Panc1 (cell line): ENCODE measurements around the gene RNF227. TPM values are rescaled to one million over a fixed set of nuclear protein-coding genes. Genes with fewer than 3 reads are reported as not detected.

Source experiments
- ATAC-seq: fragments of 200-7000 bp; cut with Tn5 transposase; 2 replicates; pipeline ENCODE4 v1.9.1; 2020; ENCODE audit warnings: mild to moderate bottlenecking, moderate library complexity
- BruUV-seq: library from RNA; stranded (reverse); fragments of 400-500 nt; replicated peaks from 2 replicates; lab custom pipeline; 2021; lab: Mats Ljungman, UMichigan
- CTCF ChIA-PET: fragments of 300-600 bp; sonication (Branson Sonifier 250); formaldehyde crosslinking; loops from one replicate; lab custom pipeline; 2022; ENCODE audit warnings: antibody characterized with exemption; lab: Charles Lee
- POLR2A ChIA-PET: fragments of 300-600 bp; sonication (Branson Sonifier 250); formaldehyde crosslinking; loops from one replicate; lab custom pipeline; 2022; ENCODE audit warnings: antibody characterized with exemption; lab: Charles Lee
- DNase-seq: peaks from one replicate; pipeline ENCODE4 v3.0.0-alpha.2; 2010; ENCODE audit warnings: low read depth, low spot score
- H3K27ac ChIP-seq: 2 replicates; pipeline ENCODE4 v1.5.1; 2011; ENCODE audit warnings: mild to moderate bottlenecking, low read length, inconsistent platforms
- H3K27me3 ChIP-seq: fragments of 200-500 bp; sonication (Bioruptor generic); 2 replicates; pipeline ENCODE4 v1.6.0; 2014; ENCODE audit warnings: low read length, inconsistent platforms; ENCODE audit not compliant: control insufficient read depth, insufficient read depth
- H3K36me3 ChIP-seq: fragments of 200-500 bp; sonication (Bioruptor generic); 2 replicates; pipeline ENCODE4 v1.5.1; 2014; ENCODE audit warnings: inconsistent platforms, mild to moderate bottlenecking, low read length, moderate library complexity; ENCODE audit not compliant: control insufficient read depth, insufficient read depth
- H3K4me1 ChIP-seq: 2 replicates; pipeline ENCODE4 v1.5.1; 2011; ENCODE audit warnings: inconsistent platforms, mild to moderate bottlenecking, low read length, moderate library complexity; ENCODE audit not compliant: control insufficient read depth, insufficient read depth
- H3K4me3 ChIP-seq, 2 experiments: 2 replicates each; pipeline ENCODE4 v1.5.1; 2011 to 2012; ENCODE audit warnings: low read depth in 2 of 2, low read length in 2 of 2, mild to moderate bottlenecking in 2 of 2, inconsistent platforms in 1 of 2, moderate library complexity in 1 of 2
- H3K9me3 ChIP-seq: fragments of 200-500 bp; sonication (Bioruptor generic); 2 replicates; pipeline ENCODE4 v1.5.1; 2014; ENCODE audit warnings: low read depth, mild to moderate bottlenecking, inconsistent platforms, low read length, moderate library complexity; ENCODE audit not compliant: control insufficient read depth, insufficient read depth
- CTCF ChIP-seq: fragments of 450-650 bp; IDR thresholded peaks from 2 replicates; pipeline ENCODE4 v1.5.1; 2017; ENCODE audit warnings: mild to moderate bottlenecking
- POLR2AphosphoS5 ChIP-seq: IDR thresholded peaks from 2 replicates; pipeline ENCODE4 v1.6.1; 2012; ENCODE audit warnings: mild to moderate bottlenecking, low read depth, low read length, moderate library complexity
- REST ChIP-seq, 2 experiments: IDR thresholded peaks; 2 replicates each; pipeline ENCODE4 v1.6.1; 2011 to 2012; ENCODE audit warnings: low read depth in 2 of 2, control low read depth in 1 of 2, low read length in 1 of 2, mild to moderate bottlenecking in 1 of 2, moderate library complexity in 1 of 2; ENCODE audit not compliant: insufficient read depth in 1 of 2
- SIN3A ChIP-seq: IDR thresholded peaks from 2 replicates; pipeline ENCODE4 v1.6.1; 2012; ENCODE audit warnings: low read depth, mild to moderate bottlenecking, low read length, moderate library complexity, borderline replicate concordance; ENCODE audit not compliant: insufficient read depth
- TCF7L2 ChIP-seq: IDR thresholded peaks from 2 replicates; pipeline ENCODE4 v1.6.1; 2011; ENCODE audit warnings: mild to moderate bottlenecking, low read depth, low read length, inconsistent platforms
- in situ Hi-C: cut with HindIII; loops from 2 replicates; pipeline ENCODE4 v1.10.0; 2016; ENCODE audit warnings: low sequenced_read_pairs, low pct_unique_long_range_greater_than_20kb
- intact Hi-C: fragments of 100-400 bp; cut with micrococcal nuclease; formaldehyde crosslinking; loops from one replicate; pipeline ENCODE4 v1.10.0; 2022; ENCODE audit not compliant: unreplicated experiment
- total RNA-seq: library from RNA; stranded (reverse); gene quantifications from one replicate; pipeline ENCODE4 v1.2.1, GENCODE V29; 2021; ENCODE audit not compliant: unreplicated experiment

Gene RNF227
- total RNA-seq, 1 experiment from 2014 or later = 2.6 TPM

GRCh38 chr17:7910711-7911110 is 5.4 kb downstream of the RNF227 start:
- BruUV-seq = no TSS peak
- H3K4me3 ChIP-seq = no peak overlapping the region
- peaks cover 6% of the 10 kb centered on the region for H3K4me1 ChIP-seq
- H3K9me3 ChIP-seq = no peaks in the 10 kb centered on the region
- ATAC-seq (no peak), DNase-seq (no peak)
- in situ Hi-C loops (no loop called here), intact Hi-C loops (no loop called here)
- H3K36me3 ChIP-seq = peaks cover 5% of the 10 kb centered on the region
- ChIA-PET POLR2A (no interaction called here), CTCF (no interaction called here)
- no peak for TF ChIP-seq CTCF
- TF ChIP-seq REST (IDR thresholded peaks at IDR 0.05; ENCODE audit: insufficient read depth in 1 of 2, low read depth in 2 of 2, low read length in 1 of 2) = no peak
- no peak for TF ChIP-seq SIN3A
- no peak for TF ChIP-seq TCF7L2
- no peak for TF ChIP-seq POLR2AphosphoS5
- no peaks in the 10 kb centered on the region for H3K27me3 ChIP-seq
- H3K27ac ChIP-seq = no peak overlapping the region

- no peaks in the 10 kb centered on the region for H3K27me3 ChIP-seq
- intact Hi-C loops (no loop called here), in situ Hi-C loops (no loop called here)
- no peaks in the 10 kb centered on the region for H3K9me3 ChIP-seq
- TF ChIP-seq REST (IDR thresholded peaks at IDR 0.05; ENCODE audit: insufficient read depth in 1 of 2, low read depth in 2 of 2, low read length in 1 of 2) (no peak), SIN3A (no peak), POLR2AphosphoS5 (no peak), TCF7L2 (no peak)
- no peak overlapping the region for H3K4me3 ChIP-seq
- no TSS peak for BruUV-seq
- ATAC-seq (no peak), DNase-seq (no peak)
- peaks cover 5% of the 10 kb centered on the region for H3K36me3 ChIP-seq
- ChIA-PET POLR2A (no interaction called here), CTCF (no interaction called here)
- no peak overlapping the region for H3K27ac ChIP-seq
- H3K4me1 ChIP-seq = peaks cover 6% of the 10 kb centered on the region
These were observed 5.8 kb downstream of the RNF227 start for GRCh38 chr17:7910281-7910680.
